IMR-90 (cell line): ENCODE data around the gene ZNF362. TPM values are rescaled to one million over a fixed set of nuclear protein-coding genes. Genes with fewer than 3 reads are reported as not detected.

ENCODE experiments used
- ATAC-seq: fragments of 200-7000 bp; cut with Tn5 transposase; 2 replicates; pipeline ENCODE4 v1.9.1; 2020; ENCODE audit warnings: low read depth, mild to moderate bottlenecking, moderate library complexity
- BruUV-seq: library from RNA; stranded (reverse); fragments of 400-500 nt; replicated peaks from 2 replicates; lab custom pipeline; 2021; lab: Mats Ljungman, UMichigan
- CTCF ChIA-PET: fragments of 300-600 bp; formaldehyde crosslinking; extraction: SDS; loops from one replicate; lab custom pipeline; 2021; ENCODE audit warnings: antibody characterized with exemption; lab: Yijun Ruan, JAX
- POLR2A ChIA-PET: fragments of 300-600 bp; sonication (Branson Sonifier 250); formaldehyde crosslinking; loops from one replicate; lab custom pipeline; 2022; ENCODE audit warnings: antibody characterized with exemption; ENCODE audit not compliant: unreplicated experiment; lab: Charles Lee
- DNase-seq: peaks from one replicate; pipeline ENCODE4 v3.0.0; 2013
- H2AFZ ChIP-seq: replicated peaks from 2 replicates; pipeline ENCODE3; 2013; ENCODE audit warnings: low read length, mild to moderate bottlenecking; ENCODE audit not compliant: poor library complexity
- H2AK5ac ChIP-seq: 2 replicates; pipeline ENCODE4 v1.6.1; 2013; ENCODE audit warnings: low read depth, low read length, inconsistent platforms
- H2AK9ac ChIP-seq: replicated peaks from 2 replicates; pipeline ENCODE3; 2013; ENCODE audit warnings: mild to moderate bottlenecking, low read depth, low read length, moderate library complexity; ENCODE audit not compliant: poor library complexity
- H2BK120ac ChIP-seq: 2 replicates; pipeline ENCODE4 v1.6.1; 2013; ENCODE audit warnings: low read depth, low read length, inconsistent platforms
- H2BK15ac ChIP-seq: 3 replicates; pipeline ENCODE4 v1.6.1; 2013; ENCODE audit warnings: low read depth, low read length, inconsistent platforms
- H2BK20ac ChIP-seq: 2 replicates; pipeline ENCODE4 v1.6.1; 2013; ENCODE audit warnings: low read depth, mild to moderate bottlenecking, inconsistent platforms, low read length, moderate library complexity
- H2BK5ac ChIP-seq: 2 replicates; pipeline ENCODE4 v1.6.1; 2013; ENCODE audit warnings: mild to moderate bottlenecking, low read depth, low read length, inconsistent platforms; ENCODE audit not compliant: poor library complexity, severe bottlenecking
- H3K14ac ChIP-seq: replicated peaks from 2 replicates; pipeline ENCODE4 v1.6.1; 2013; ENCODE audit warnings: low read depth, low read length, inconsistent platforms
- H3K18ac ChIP-seq: 2 replicates; pipeline ENCODE4 v1.6.1; 2013; ENCODE audit warnings: low read depth, low read length, control low read depth
- H3K23ac ChIP-seq: 2 replicates; pipeline ENCODE4 v1.6.1; 2013; ENCODE audit warnings: low read depth, low read length, inconsistent platforms
- H3K27ac ChIP-seq: 2 replicates; pipeline ENCODE4 v1.5.1; 2013; ENCODE audit warnings: mild to moderate bottlenecking, control low read depth, low read length; ENCODE audit not compliant: insufficient read depth
- H3K27me3 ChIP-seq: 2 replicates; pipeline ENCODE4 v1.6.1; 2013; ENCODE audit warnings: low read length; ENCODE audit not compliant: control insufficient read depth, insufficient read depth
- H3K36me3 ChIP-seq: 2 replicates; pipeline ENCODE4 v1.6.1; 2013; ENCODE audit warnings: low read length, mixed read lengths; ENCODE audit not compliant: control insufficient read depth, insufficient read depth
- H3K4ac ChIP-seq: 2 replicates; pipeline ENCODE4 v1.6.1; 2013; ENCODE audit warnings: low read depth, low read length, inconsistent platforms
- H3K4me1 ChIP-seq: 2 replicates; pipeline ENCODE4 v1.6.1; 2013; ENCODE audit warnings: low read length, mixed read lengths; ENCODE audit not compliant: control insufficient read depth, insufficient read depth
- H3K4me2 ChIP-seq: 2 replicates; pipeline ENCODE4 v1.6.1; 2013; ENCODE audit warnings: low read depth, mild to moderate bottlenecking, control low read depth, low read length, moderate library complexity
- H3K4me3 ChIP-seq: 2 replicates; pipeline ENCODE4 v1.5.1; 2013; ENCODE audit warnings: low read depth, mild to moderate bottlenecking, control low read depth, low read length, moderate library complexity; ENCODE audit not compliant: insufficient read depth
- H3K56ac ChIP-seq: 2 replicates; pipeline ENCODE4 v1.6.1; 2013; ENCODE audit warnings: low read length, inconsistent platforms; ENCODE audit not compliant: insufficient read depth; ENCODE audit errors: extremely low read depth
- H3K79me1 ChIP-seq, 2 experiments: 2 replicates each; pipeline ENCODE4 v1.6.1; 2013; ENCODE audit warnings: low read length in 2 of 2, inconsistent platforms in 1 of 2, low read depth in 1 of 2
- H3K9ac ChIP-seq: 2 replicates; pipeline ENCODE4 v1.6.1; 2013; ENCODE audit warnings: low read depth, low read length, control low read depth
- H3K9me1 ChIP-seq: 2 replicates; pipeline ENCODE4 v1.6.1; 2013; ENCODE audit warnings: low read length, inconsistent platforms; ENCODE audit not compliant: insufficient read depth
- H3K9me3 ChIP-seq: 2 replicates; pipeline ENCODE4 v1.6.1; 2013; ENCODE audit warnings: low read length; ENCODE audit not compliant: control insufficient read depth, insufficient read depth
- H4K20me1 ChIP-seq: 2 replicates; pipeline ENCODE4 v1.6.1; 2013; ENCODE audit warnings: low read length, inconsistent platforms; ENCODE audit not compliant: insufficient read depth
- H4K5ac ChIP-seq: 2 replicates; pipeline ENCODE4 v1.6.1; 2013; ENCODE audit warnings: mild to moderate bottlenecking, low read depth, low read length, control low read depth
- H4K8ac ChIP-seq, 2 experiments: 2 replicates each; pipeline ENCODE4 v1.6.1; 2013; ENCODE audit warnings: low read depth in 2 of 2, low read length in 2 of 2, control low read depth in 1 of 2, inconsistent platforms in 1 of 2
- H4K91ac ChIP-seq: 2 replicates; pipeline ENCODE4 v1.6.1; 2013; ENCODE audit warnings: low read depth, low read length, inconsistent platforms; ENCODE audit not compliant: insufficient read depth
- BHLHE40 ChIP-seq: fragments of 150-350 bp; IDR thresholded peaks from 2 replicates; pipeline ENCODE4 v1.6.1; 2016; ENCODE audit warnings: mild to moderate bottlenecking, low read depth, low read length
- CEBPB ChIP-seq: IDR thresholded peaks from 2 replicates; pipeline ENCODE4 v1.6.1; 2012; ENCODE audit warnings: low read depth, low read length, improper control_type of control experiment
- CHD1 ChIP-seq: IDR thresholded peaks from 2 replicates; pipeline ENCODE4 v1.6.1; 2012; ENCODE audit warnings: low read depth, low read length, improper control_type of control experiment
- ELK1 ChIP-seq: fragments of 150-350 bp; IDR thresholded peaks from 2 replicates; pipeline ENCODE4 v1.6.1; 2016; ENCODE audit warnings: low read depth, mild to moderate bottlenecking, low read length, moderate library complexity, borderline replicate concordance
- MAFK ChIP-seq: IDR thresholded peaks from 2 replicates; pipeline ENCODE4 v1.6.1; 2012; ENCODE audit warnings: low read depth, low read length, improper control_type of control experiment
- MAZ ChIP-seq: IDR thresholded peaks from 2 replicates; pipeline ENCODE4 v1.6.1; 2012; ENCODE audit warnings: low read depth, mild to moderate bottlenecking, low read length, improper control_type of control experiment, moderate library complexity, borderline replicate concordance
- MXI1 ChIP-seq: IDR thresholded peaks from 2 replicates; pipeline ENCODE4 v1.6.1; 2012; ENCODE audit warnings: low read depth, mild to moderate bottlenecking, low read length, moderate library complexity, borderline replicate concordance
- RCOR1 ChIP-seq: IDR thresholded peaks from 2 replicates; pipeline ENCODE4 v1.6.1; 2012; ENCODE audit warnings: mild to moderate bottlenecking, low read length, improper control_type of control experiment; ENCODE audit not compliant: insufficient replicate concordance
- RFX5 ChIP-seq: IDR thresholded peaks from 2 replicates; pipeline ENCODE4 v1.8.0; 2012; ENCODE audit warnings: low read depth, mild to moderate bottlenecking, low read length, moderate library complexity
- SMC3 ChIP-seq: fragments of 150-350 bp; IDR thresholded peaks from 2 replicates; pipeline ENCODE4 v1.6.1; 2016; ENCODE audit warnings: low read depth, mild to moderate bottlenecking, antibody characterized with exemption, low read length, moderate library complexity
- WGBS, 2 experiments: methylation state at CpG; one replicate each; pipeline versions ENCODE4 v1.1.5 to v1.1.7; 2013; ENCODE audit warnings: missing lambda C conversion rate in 2 of 2; ENCODE audit not compliant: insufficient read length in 1 of 2; ENCODE audit errors: extremely low coverage in 2 of 2; 5-methylcytosine and 5-hydroxymethylcytosine counted together
- dilution Hi-C: fragments of 300-500 bp; cut with HindIII; formaldehyde crosslinking; loops from one replicate; pipeline ENCODE4 v1.14.3; 2018; ENCODE audit warnings: low sequenced_read_pairs; ENCODE audit not compliant: unreplicated experiment
- in situ Hi-C: fragments of 300-500 bp; cut with MboI; formaldehyde crosslinking; loops from 3 replicates; pipeline ENCODE4 v1.14.3; 2019; ENCODE audit warnings: low sequenced_read_pairs, inconsistent platforms, mixed read lengths
- intact Hi-C: fragments of 100-400 bp; cut with micrococcal nuclease; formaldehyde crosslinking; loops from 2 replicates; pipeline ENCODE4 v1.10.0; 2022
- polyA plus RNA-seq, 3 experiments: library from polyadenylated mRNA; depleted of rRNA; stranded (reverse); fragments of >200 nt; gene quantifications; 2 replicates each; pipeline ENCODE4 v1.2.3, GENCODE V29; 2012; ENCODE audit warnings: low replicate concordance in 1 of 3
- total RNA-seq: library from RNA; depleted of rRNA; stranded (reverse); fragments of >200 nt; gene quantifications from 2 replicates; pipeline ENCODE4 v1.2.3, GENCODE V29; 2012
- TF ChIP-seq, protein P1 (sequence below): fragments of 150-350 bp; IDR thresholded peaks from 2 replicates; pipeline ENCODE4 v1.6.1; 2017; ENCODE audit warnings: mild to moderate bottlenecking, antibody characterized with exemption, low read length, low read depth

The ZNF362 gene
- total and polyA plus RNA-seq, 2 of the 4 experiments (the other 2 are of a cell fraction): 5.7 to 12.9 TPM

- no peak overlapping the region for H3K4me2 ChIP-seq
- ChIA-PET CTCF (no interaction called here), POLR2A (no interaction called here)
- H2BK5ac ChIP-seq: no peak overlapping the region
- no TSS peak for BruUV-seq
- no peak overlapping the region for H2BK15ac ChIP-seq
- H2AK5ac ChIP-seq: no peak overlapping the region; the same call in 1 of the 2 replicates
- H4K20me1 ChIP-seq: peaks cover 23% of the 10 kb centered on the region; the same call in 1 of the 2 replicates
- no peak overlapping the region for H4K8ac ChIP-seq
- 100% methylated on average over 1 of the region's 7 CpGs; no CpG with 5 or more reads in 1 of the 2 experiments for WGBS, 2 experiments
- peaks cover 27% of the 10 kb centered on the region for H3K36me3 ChIP-seq
- no peak overlapping the region for H3K18ac ChIP-seq
- DNase-seq (no peak), ATAC-seq (no peak)
- H3K27me3 ChIP-seq: no peaks in the 10 kb centered on the region
- no peak overlapping the region for H3K4me3 ChIP-seq
- no peak overlapping the region for H3K9ac ChIP-seq
- H3K9me1 ChIP-seq: peaks cover 18% of the 10 kb centered on the region
- no peak overlapping the region for H3K56ac ChIP-seq
- H2AK9ac ChIP-seq: no peak overlapping the region
- H3K4me1 ChIP-seq: no peaks in the 10 kb centered on the region; the same call in 1 of the 2 replicates
- intact Hi-C loops: no loop called here
- no peak overlapping the region for H3K23ac ChIP-seq
- no peak overlapping the region for H2BK20ac ChIP-seq
- H3K9me3 ChIP-seq: no peaks in the 10 kb centered on the region
- no peak overlapping the region for H3K27ac ChIP-seq
- dilution Hi-C loops: no loop called here
- H3K4ac ChIP-seq: no peak overlapping the region
- H4K5ac ChIP-seq: no peak overlapping the region
- H2AFZ ChIP-seq: peak overlapping the region; percentile 6
- TF ChIP-seq, protein P1, sequence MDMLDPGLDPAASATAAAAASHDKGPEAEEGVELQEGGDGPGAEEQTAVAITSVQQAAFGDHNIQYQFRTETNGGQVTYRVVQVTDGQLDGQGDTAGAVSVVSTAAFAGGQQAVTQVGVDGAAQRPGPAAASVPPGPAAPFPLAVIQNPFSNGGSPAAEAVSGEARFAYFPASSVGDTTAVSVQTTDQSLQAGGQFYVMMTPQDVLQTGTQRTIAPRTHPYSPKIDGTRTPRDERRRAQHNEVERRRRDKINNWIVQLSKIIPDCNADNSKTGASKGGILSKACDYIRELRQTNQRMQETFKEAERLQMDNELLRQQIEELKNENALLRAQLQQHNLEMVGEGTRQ: no peak
- TF ChIP-seq CEBPB (no peak), MAZ (no peak), RCOR1 (no peak), ELK1 (no peak), MAFK (no peak), BHLHE40 (no peak), CHD1 (no peak), MXI1 (no peak), RFX5 (no peak), SMC3 (no peak)
- peaks cover 29 to 63% of the 10 kb centered on the region in 2 experiments for H3K79me1 ChIP-seq
- no peak overlapping the region for H3K14ac ChIP-seq
- no peak overlapping the region for H2BK120ac ChIP-seq
- in situ Hi-C loops: no loop called here
- H4K91ac ChIP-seq: no peak overlapping the region
Observed at GRCh38 chr1:33273961-33274371, 17.7 kb downstream of the ZNF362 start.
